ENCODE results near the gene EXOC6B.

DNA sequence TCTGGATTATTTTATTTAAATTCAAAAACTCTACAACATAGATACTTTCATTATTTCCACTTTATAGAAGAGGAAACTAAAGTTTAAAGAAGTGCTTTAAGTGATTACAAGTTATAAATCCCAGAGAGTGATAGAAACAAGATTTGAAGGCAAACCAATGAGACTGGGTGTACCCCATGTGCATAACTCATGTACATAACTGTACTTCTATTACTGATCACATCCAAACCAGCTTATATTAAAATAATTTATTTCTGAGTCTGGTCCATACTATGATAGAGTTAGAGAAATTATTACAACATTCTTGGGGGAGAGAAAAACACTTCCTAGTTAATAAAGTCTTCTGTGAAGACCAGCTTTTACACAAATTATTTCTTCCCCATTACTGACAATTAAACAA lies 221.4 kb downstream of the EXOC6B start:
- TF ChIP-seq, protein P1, sequence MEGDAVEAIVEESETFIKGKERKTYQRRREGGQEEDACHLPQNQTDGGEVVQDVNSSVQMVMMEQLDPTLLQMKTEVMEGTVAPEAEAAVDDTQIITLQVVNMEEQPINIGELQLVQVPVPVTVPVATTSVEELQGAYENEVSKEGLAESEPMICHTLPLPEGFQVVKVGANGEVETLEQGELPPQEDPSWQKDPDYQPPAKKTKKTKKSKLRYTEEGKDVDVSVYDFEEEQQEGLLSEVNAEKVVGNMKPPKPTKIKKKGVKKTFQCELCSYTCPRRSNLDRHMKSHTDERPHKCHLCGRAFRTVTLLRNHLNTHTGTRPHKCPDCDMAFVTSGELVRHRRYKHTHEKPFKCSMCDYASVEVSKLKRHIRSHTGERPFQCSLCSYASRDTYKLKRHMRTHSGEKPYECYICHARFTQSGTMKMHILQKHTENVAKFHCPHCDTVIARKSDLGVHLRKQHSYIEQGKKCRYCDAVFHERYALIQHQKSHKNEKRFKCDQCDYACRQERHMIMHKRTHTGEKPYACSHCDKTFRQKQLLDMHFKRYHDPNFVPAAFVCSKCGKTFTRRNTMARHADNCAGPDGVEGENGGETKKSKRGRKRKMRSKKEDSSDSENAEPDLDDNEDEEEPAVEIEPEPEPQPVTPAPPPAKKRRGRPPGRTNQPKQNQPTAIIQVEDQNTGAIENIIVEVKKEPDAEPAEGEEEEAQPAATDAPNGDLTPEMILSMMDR (conservative IDR thresholded peaks at IDR 0.05; ENCODE audit: low read length) = no peak
- no peak for TF ChIP-seq EZH2phosphoT487 (IDR thresholded peaks at IDR 0.05; ENCODE audit: borderline replicate concordance)
